Mucosa of stomach (tissue), 1 donor: ENCODE results near the gene SHANK1.

Experiments
- H3K27me3 ChIP-seq: one replicate; pipeline ENCODE4 v1.7.0; 2013; ENCODE audit warnings: mild to moderate bottlenecking, low read length; ENCODE audit not compliant: control insufficient read depth, insufficient read depth
- H3K36me3 ChIP-seq: one replicate; pipeline ENCODE4 v1.7.0; 2013; ENCODE audit warnings: low read length; ENCODE audit not compliant: control insufficient read depth, insufficient read depth
- H3K4me1 ChIP-seq: one replicate; pipeline ENCODE4 v1.7.0; 2013; ENCODE audit warnings: mild to moderate bottlenecking, low read length; ENCODE audit not compliant: control insufficient read depth, insufficient read depth
- H3K4me3 ChIP-seq: one replicate; pipeline ENCODE4 v1.7.0; 2013; ENCODE audit warnings: low read length
- H3K9ac ChIP-seq: one replicate; pipeline ENCODE4 v1.7.0; 2013; ENCODE audit warnings: mild to moderate bottlenecking, low read length, moderate library complexity
- H3K9me3 ChIP-seq: one replicate; pipeline ENCODE4 v1.7.0; 2013; ENCODE audit warnings: mild to moderate bottlenecking, low read length, moderate library complexity; ENCODE audit not compliant: control insufficient read depth
- donor health status: Pancreatic carcinoma.

The SHANK1 gene

DNA sequence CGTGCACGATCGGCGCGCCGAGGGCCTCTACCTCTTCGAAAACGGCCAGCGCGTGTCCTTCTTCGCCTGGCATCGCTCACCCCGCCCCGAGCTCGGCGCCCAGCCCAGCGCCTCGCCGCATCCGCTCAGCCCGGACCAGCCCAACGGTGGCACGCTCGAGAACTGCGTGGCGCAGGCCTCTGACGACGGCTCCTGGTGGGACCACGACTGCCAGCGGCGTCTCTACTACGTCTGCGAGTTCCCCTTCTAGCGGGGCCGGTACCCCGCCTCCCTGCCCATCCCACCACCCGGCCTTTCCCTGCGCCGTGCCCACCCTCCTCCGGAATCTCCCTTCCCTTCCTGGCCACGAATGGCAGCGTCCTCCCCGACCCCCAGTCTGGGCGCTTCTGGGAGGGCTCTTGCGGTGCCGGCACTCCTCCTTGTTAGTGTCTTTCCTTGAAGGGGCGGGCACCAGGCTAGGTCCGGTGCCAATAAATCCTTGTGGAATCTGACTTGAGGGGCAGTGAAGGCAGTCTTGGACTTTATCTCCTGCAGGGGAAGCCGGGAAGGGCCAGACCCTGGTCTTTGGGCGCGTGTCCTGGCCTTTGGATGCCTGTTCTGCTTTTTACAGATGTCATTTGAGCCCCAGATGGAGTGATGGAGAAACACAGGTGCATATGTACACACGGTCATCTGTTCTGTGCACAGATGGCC, 5.8 kb upstream of the SHANK1 start:
- Histone ChIP-seq H3K9me3 (no peaks in the 10 kb centered on the region), H3K4me1 (peaks cover 4% of the 10 kb centered on the region), H3K27me3 (peaks cover 59% of the 10 kb centered on the region), H3K36me3 (no peaks in the 10 kb centered on the region), H3K4me3 (no peak overlapping the region), H3K9ac (no peak overlapping the region)

DNA sequence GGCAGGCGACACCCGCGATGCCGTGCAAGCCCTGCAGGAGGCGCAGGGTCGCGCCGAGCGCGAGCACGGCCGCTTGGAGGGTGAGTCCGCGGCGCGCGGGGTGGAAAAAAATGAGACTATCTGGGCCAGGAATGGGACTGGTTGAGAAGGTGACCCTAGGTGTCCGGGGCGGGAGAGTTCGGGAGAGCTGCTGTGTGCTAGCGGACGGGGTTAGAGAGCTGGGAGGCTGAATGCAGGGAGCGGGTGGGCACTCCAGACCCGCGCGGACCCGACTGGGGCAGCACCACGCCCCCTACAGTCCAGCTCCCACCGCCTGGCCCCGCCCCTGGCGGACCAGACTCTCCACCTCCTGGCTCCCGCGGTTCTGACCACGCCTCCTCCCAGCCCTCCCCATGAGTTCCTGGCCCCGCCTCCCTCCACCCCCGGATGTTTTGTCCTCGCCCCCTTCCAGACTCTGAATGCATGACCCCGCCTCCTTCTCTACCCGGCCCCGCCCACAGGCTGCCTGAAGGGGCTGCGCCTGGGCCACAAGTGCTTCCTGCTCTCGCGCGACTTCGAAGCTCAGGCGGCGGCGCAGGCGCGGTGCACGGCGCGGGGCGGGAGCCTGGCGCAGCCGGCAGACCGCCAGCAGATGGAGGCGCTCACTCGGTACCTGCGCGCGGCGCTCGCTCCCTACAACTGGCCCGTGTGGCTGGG, 5.1 kb upstream of the SHANK1 start:
- Histone ChIP-seq H3K27me3 (peaks cover 64% of the 10 kb centered on the region), H3K36me3 (no peaks in the 10 kb centered on the region), H3K9me3 (no peaks in the 10 kb centered on the region), H3K4me3 (peak overlapping the region; percentile 31), H3K4me1 (peaks cover 4% of the 10 kb centered on the region), H3K9ac (peak overlapping the region; percentile 34)

DNA sequence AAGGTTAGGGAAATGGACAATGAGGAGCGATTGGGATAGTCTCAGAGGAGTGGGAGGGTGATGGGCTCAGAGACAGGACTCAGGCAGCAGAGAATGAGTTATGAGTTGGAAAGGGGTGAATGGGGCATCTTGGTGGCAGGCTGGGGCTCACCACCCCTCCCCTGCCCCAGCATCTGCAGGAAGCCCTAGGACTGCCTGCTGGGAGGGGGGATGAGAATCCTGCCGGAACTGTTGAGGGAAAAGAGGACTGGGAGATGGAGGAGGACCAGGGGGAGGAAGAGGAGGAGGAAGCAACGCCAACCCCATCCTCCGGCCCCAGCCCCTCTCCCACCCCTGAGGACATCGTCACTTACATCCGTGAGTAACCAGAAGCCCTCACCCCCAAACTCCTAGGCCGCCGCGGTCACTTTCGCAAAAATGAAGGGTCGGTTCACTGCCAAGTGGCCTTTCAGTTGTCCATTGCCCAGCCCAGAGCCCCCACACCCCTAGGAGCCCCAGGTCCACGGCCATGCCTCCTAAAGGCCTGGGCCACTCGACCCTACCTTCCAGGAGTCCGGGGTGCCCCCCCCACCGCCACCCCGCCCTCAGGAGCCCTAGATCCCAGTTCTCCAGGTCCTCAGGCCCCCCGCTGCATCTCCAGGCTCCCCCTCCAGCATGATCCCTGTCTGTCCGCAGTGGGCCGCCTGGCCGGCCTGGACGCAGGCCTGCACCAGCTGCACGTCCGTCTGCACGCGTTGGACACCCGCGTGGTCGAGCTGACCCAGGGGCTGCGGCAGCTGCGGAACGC, 4.3 kb upstream of the SHANK1 start:
- Histone ChIP-seq H3K4me1 (peaks cover 4% of the 10 kb centered on the region), H3K4me3 (peak overlapping the region; percentile 31), H3K27me3 (peaks cover 64% of the 10 kb centered on the region), H3K9ac (peak overlapping the region; percentile 34), H3K36me3 (no peaks in the 10 kb centered on the region), H3K9me3 (no peaks in the 10 kb centered on the region)

DNA sequence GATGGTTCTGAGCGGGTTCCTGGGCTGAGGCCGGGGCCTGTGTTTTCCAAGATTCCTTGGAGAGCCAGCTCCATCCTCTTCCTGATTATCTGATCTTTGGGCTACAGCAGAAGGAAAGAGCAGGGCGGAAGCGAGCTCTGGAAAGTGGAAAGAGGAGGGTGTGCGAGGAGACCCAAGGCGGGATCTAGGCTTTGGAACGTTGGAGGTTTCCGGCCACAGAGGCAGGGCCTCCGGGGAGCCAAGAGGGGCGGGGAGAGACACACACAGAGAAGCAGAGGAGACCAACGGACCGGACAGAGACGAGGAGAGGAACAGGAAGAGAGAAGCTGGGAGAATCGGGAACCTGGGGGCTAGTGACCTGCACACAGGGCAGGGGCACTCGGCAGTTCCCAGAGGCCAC, 3.5 kb upstream of the SHANK1 start, which contains the start of gene CLEC11A:
Gene CLEC11A (plus strand): TSS at position 296 of the 400 bp plus-strand sequence. CDS start 162 bp downstream, outside the sequence.
- peak within 1 kb of the TSS; percentile 34 for H3K9ac ChIP-seq
- peaks cover 67% of the 10 kb centered on the region for H3K27me3 ChIP-seq
- H3K36me3 ChIP-seq: no peaks in the 10 kb centered on the region
- no peaks in the 10 kb centered on the region for H3K9me3 ChIP-seq
- peak within 1 kb of the TSS; percentile 31 for H3K4me3 ChIP-seq
- peaks cover 4% of the 10 kb centered on the region for H3K4me1 ChIP-seq

DNA sequence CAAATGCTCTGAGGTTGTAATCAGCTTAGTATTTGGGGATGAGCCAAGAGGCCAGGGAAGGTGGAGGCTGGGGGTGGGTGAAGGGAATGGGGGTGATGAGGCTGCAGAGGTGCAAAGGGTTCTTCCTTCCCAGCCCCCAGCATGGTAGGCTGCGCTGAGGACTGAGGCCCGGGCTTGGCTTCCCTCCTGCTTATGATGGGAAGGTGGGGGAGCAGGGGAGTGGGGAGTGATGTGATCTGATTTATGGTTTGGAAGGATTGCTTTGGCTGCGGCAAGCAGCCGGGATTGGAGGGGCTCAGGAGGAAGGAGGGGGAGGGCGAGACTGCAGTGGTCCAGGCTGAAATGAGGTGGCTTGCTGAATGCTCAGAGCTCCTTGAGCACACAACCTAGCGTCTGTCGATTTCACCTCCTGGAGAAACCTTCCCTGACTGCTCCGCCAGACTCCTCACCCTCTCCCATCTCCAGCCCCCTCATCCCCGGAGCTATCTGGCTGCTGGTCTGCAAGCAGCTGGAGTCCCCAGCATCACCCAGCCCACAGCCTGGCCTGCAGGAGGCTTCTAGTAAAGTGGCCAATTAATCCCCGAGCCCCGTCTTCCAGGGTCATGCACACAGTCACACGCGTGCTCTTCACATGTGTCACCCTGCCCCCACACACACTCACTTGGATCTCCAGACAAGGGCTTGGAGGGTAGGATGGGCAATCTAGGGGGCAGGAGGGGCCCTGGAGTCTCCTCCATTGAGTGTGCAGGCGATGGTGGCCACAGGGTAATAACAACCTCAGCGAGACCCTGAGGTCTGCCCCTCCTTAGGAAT, 2.8 kb upstream of the SHANK1 start:
- Histone ChIP-seq H3K36me3 (no peaks in the 10 kb centered on the region), H3K9ac (no peak overlapping the region), H3K4me1 (peaks cover 4% of the 10 kb centered on the region), H3K9me3 (no peaks in the 10 kb centered on the region), H3K27me3 (peaks cover 67% of the 10 kb centered on the region), H3K4me3 (no peak overlapping the region)

DNA sequence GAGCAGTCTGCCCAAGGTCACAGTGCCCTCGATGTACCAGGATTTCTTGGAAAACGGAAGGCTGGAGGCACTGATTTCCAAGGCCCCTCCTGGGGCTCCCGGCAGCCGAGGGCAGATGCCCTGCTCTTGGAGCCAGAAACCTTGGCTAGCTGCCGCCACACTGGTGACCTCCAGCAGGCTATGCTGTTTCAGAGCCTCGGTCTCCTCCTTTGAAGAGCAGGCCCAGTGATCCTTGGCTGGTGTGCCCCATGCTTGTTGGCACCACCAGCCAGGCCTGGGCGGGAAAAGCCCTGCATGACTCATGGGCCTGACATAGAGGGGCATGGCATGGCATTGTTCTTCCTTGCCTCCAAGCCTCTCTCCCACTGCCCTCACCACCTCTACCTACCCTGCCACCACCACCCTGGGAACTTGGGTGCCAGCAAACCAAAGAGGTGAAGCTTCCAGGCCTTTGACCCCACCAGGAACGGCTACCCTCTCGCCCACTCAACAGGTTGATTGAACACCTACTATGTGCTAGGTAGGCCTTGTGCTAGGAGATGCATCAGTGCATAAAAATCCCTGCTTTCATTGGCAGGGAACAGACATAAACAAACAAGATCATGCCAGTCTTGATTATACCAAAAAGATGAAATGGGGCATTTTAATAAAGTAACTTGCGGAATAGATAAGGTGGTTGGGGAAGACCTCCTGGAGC, 2.0 kb upstream of the SHANK1 start:
- H3K36me3 ChIP-seq: no peaks in the 10 kb centered on the region
- no peak overlapping the region for H3K4me3 ChIP-seq
- H3K9ac ChIP-seq: no peak overlapping the region
- H3K9me3 ChIP-seq: no peaks in the 10 kb centered on the region
- peaks cover 4% of the 10 kb centered on the region for H3K4me1 ChIP-seq
- peaks cover 70% of the 10 kb centered on the region for H3K27me3 ChIP-seq

DNA sequence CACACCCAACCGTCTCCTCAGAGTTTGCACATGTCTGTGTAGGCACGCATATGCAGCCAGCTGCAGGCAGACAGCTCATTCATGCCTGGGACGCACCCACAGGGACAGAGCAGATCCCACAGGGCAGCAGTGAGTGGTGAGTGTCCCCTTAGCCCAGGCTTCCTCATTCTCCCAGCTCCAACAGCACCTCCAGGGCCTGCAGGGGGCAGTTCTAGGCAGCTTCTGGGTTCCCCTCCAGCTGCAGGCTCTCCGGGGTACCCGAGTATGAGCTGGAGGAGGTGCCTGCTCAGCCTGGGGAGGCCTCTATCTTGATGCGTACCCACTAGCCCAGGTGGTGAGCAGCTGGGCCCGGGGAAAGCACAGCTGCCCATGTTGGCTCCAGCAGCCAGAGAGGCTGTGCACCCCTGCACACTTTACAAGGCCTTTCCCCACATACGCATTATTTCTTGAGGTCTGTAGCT, 1.3 kb upstream of the SHANK1 start:
- Histone ChIP-seq H3K4me1 (peaks cover 4% of the 10 kb centered on the region), H3K27me3 (peaks cover 70% of the 10 kb centered on the region), H3K4me3 (no peak overlapping the region), H3K36me3 (no peaks in the 10 kb centered on the region), H3K9ac (no peak overlapping the region), H3K9me3 (no peaks in the 10 kb centered on the region)

DNA sequence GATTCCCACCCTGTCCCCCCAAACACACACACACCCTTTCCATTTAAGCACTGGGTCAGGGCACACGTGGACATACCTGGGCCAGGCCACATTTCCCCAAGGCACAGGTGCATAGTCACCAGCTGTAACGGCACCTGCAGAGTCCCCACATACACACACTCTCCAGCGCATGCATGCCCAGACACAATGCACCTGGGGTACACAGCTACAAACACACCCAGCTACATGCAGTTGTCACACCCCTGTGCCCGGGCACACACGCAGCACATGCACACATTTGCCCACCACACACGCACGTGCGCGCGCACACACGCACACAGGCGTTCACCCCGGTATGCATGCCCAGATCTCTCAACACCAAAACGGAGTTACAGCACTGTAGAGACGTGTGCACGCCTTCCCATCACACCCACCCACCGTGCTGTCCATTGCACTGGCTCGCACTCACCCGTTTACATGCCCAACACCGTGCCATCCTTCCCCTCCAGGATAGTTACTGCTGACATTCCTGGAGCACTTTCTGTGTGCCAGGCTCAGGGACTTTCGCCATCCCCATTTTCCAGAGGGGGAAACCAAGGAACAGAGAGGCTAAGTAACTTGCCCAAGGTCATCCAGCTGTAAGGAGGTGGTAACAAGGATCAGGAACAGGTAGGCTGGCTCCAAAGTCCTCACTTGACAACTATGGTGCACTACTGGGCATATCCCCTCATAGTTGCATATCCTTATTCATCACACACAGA, 749 bp upstream of the SHANK1 start:
- H3K9me3 ChIP-seq: no peaks in the 10 kb centered on the region
- H3K4me3 ChIP-seq: no peak overlapping the region
- H3K4me1 ChIP-seq: peaks cover 4% of the 10 kb centered on the region
- H3K27me3 ChIP-seq: peaks cover 66% of the 10 kb centered on the region
- no peaks in the 10 kb centered on the region for H3K36me3 ChIP-seq
- no peak overlapping the region for H3K9ac ChIP-seq

DNA sequence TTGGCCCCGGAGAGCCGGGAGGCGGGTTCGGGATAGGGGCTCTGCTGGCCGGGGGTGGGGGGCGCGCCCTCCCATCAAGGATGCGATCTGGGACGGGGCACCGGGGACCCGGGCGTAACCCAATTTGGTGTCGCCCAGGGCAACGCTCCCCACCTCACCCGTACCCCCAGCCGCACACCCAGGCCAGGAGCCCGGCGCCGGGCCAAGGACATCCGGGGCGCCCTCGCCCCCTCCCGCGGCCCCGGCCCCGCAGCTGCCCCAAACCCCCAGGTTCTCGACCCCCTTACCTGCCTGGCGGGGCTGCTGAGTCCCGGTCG, 525 bp downstream of the SHANK1 start:
- Histone ChIP-seq H3K9me3 (no peaks in the 10 kb centered on the region), H3K9ac (no peak overlapping the region), H3K27me3 (peaks cover 53% of the 10 kb centered on the region), H3K4me3 (no peak overlapping the region), H3K4me1 (peaks cover 2% of the 10 kb centered on the region), H3K36me3 (no peaks in the 10 kb centered on the region)

DNA sequence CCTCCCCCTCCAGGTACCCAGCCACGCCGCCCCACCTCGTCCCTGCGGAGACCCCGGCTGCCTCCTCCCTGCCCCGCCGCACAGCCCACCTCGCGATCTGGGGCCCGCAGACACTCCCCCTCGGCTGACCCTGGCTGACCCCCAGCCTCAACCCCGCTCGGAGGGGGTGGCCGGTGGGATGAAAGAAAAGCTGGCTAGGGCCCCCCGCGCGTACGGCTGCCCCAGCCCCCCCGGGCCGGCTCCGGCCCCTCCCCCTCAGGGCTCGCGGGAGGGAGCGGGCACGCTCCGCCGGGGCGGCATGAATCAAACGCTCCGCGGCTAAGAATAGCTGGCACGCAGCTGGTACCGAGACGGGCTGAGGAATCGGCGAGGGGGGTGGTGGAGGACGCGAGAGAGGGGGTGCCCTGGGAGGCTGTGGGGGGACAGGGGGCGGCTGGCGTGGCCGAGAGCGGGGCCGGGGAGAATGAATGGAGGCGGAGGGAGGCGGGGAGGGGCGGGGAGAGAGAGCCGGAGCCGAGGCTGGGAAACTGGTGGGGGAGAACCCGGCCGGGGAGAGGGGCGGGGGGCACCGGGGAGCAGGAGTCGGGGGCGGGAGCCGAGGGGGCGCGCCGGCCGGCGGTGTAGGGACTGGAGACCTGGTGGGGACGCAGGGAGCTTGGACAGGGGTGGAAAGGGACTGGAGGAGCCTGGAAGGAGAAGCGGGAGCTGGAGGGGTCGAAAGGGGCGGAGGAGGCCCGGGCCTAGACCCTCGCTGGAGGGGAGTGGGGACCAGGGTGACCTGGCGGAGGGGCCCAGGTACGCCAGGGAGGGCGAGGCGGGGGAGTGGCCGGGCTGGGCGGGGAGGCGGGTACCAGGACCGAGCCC, 1.1 kb downstream of the SHANK1 start:
- Histone ChIP-seq H3K36me3 (no peaks in the 10 kb centered on the region), H3K9me3 (no peaks in the 10 kb centered on the region), H3K27me3 (peaks cover 52% of the 10 kb centered on the region), H3K4me3 (no peak overlapping the region), H3K4me1 (no peaks in the 10 kb centered on the region), H3K9ac (no peak overlapping the region)
